GM21515 (cell line): Measurements from ENCODE around the gene QKI.
A peak's percentile ranks its signal among the peaks of the same experiment; 100 is the strongest.
"Not testable (repeated sequence)": the region's sequence is repeated elsewhere in the genome, so short reads cannot be mapped to it uniquely, and the experiment has no call there.

Source experiments
- ATAC-seq: cut with Tn5 transposase; IDR thresholded peaks from one replicate; pipeline ENCODE4 v1.9.1; 2021; ENCODE audit not compliant: unreplicated experiment

Gene QKI

GRCh38 chr6:163414117-163414945 is at the start of gene QKI:
Gene QKI (plus strand): TSS chr6:163414718. CDS start chr6:163415194, 476 bp downstream.
- ATAC-seq, result peak; percentile 30

- ATAC-seq, result no peak
Observed at GRCh38 chr6:163366288-163366687, 48.2 kb upstream of the QKI start.

- no peak for ATAC-seq
Observed at GRCh38 chr6:163367497-163368183, 46.9 kb upstream of the QKI start.

GRCh38 chr6:163369141-163369540 is 45.4 kb upstream of the QKI start:
- no peak for ATAC-seq

GRCh38 chr6:163369628-163370365 is 44.7 kb upstream of the QKI start:
- no peak for ATAC-seq

GRCh38 chr6:163370464-163371117 is 43.9 kb upstream of the QKI start:
- no peak for ATAC-seq

GRCh38 chr6:163371129-163371528 is 43.4 kb upstream of the QKI start:
- ATAC-seq, result no peak

- no peak for ATAC-seq
Observed at GRCh38 chr6:163373240-163373639, 41.3 kb upstream of the QKI start.

- ATAC-seq, result no peak
Observed at GRCh38 chr6:163375361-163375760, 39.2 kb upstream of the QKI start.

GRCh38 chr6:163376187-163376586 is 38.3 kb upstream of the QKI start:
- no peak for ATAC-seq

GRCh38 chr6:163377561-163377960 is 37.0 kb upstream of the QKI start:
- ATAC-seq, result no peak

- no peak for ATAC-seq
Observed at GRCh38 chr6:163380216-163380615, 34.3 kb upstream of the QKI start.

- ATAC-seq, result no peak
Observed at GRCh38 chr6:163381118-163381756, 33.3 kb upstream of the QKI start.

GRCh38 chr6:163383396-163383795 is 31.1 kb upstream of the QKI start:
- not testable (repeated sequence) for ATAC-seq

GRCh38 chr6:163383912-163384311 is 30.6 kb upstream of the QKI start:
- no peak for ATAC-seq

- no peak for ATAC-seq
Observed at GRCh38 chr6:163384510-163384909, 30.0 kb upstream of the QKI start.

- ATAC-seq, result not testable (repeated sequence)
Observed at GRCh38 chr6:163385503-163385902, 29.0 kb upstream of the QKI start.

- ATAC-seq, result no peak
Observed at GRCh38 chr6:163386329-163386908, 28.1 kb upstream of the QKI start.

- no peak for ATAC-seq
Observed at GRCh38 chr6:163387317-163387716, 27.2 kb upstream of the QKI start.

- ATAC-seq, result no peak
Observed at GRCh38 chr6:163389354-163389753, 25.2 kb upstream of the QKI start.
